Osteoblast (primary cell): ENCODE results near the gene ACTL8. TPM values are rescaled to one million over a fixed set of nuclear protein-coding genes. Genes with fewer than 3 reads are reported as not detected.

Experiments used
- DNase-seq: peaks from one replicate; pipeline ENCODE4 v3.0.0; 2011; ENCODE audit warnings: low spot score, mixed read lengths; ENCODE audit not compliant: insufficient read length; ENCODE audit errors: missing footprints
- H2AFZ ChIP-seq: 2 replicates; pipeline ENCODE4 v1.6.0; 2011; ENCODE audit warnings: mild to moderate bottlenecking, low read length
- H3K27ac ChIP-seq: 2 replicates; pipeline ENCODE4 v1.5.1; 2011; ENCODE audit warnings: mild to moderate bottlenecking, low read depth, low read length, moderate library complexity
- H3K27me3 ChIP-seq: 2 replicates; pipeline ENCODE4 v1.6.0; 2012; ENCODE audit warnings: mild to moderate bottlenecking, control low read depth, inconsistent platforms, low read length, moderate library complexity; ENCODE audit not compliant: insufficient read depth
- H3K36me3 ChIP-seq: 2 replicates; pipeline ENCODE4 v1.5.1; 2011; ENCODE audit warnings: mild to moderate bottlenecking, low read length, control low read depth, moderate library complexity; ENCODE audit not compliant: insufficient read depth
- H3K4me1 ChIP-seq: 2 replicates; pipeline ENCODE4 v1.5.1; 2011; ENCODE audit warnings: mild to moderate bottlenecking, low read length, control low read depth, moderate library complexity; ENCODE audit not compliant: insufficient read depth
- H3K4me2 ChIP-seq: 2 replicates; pipeline ENCODE4 v1.6.0; 2011; ENCODE audit warnings: mild to moderate bottlenecking, low read length; ENCODE audit not compliant: insufficient read depth
- H3K4me3 ChIP-seq: fragments of 200-600 bp; sonication (generic); 3 replicates; pipeline ENCODE4 v1.5.1; 2012; ENCODE audit warnings: mild to moderate bottlenecking, low read length, inconsistent platforms; ENCODE audit not compliant: insufficient read depth
- H3K79me2 ChIP-seq: 2 replicates; pipeline ENCODE4 v1.6.0; 2012; ENCODE audit warnings: mild to moderate bottlenecking, low read length, control low read depth, inconsistent platforms; ENCODE audit not compliant: insufficient read depth
- H3K9me3 ChIP-seq: 2 replicates; pipeline ENCODE4 v1.5.1; 2011; ENCODE audit warnings: low read depth, low read length, control low read depth
- H4K20me1 ChIP-seq: 2 replicates; pipeline ENCODE4 v1.6.0; 2012; ENCODE audit warnings: mild to moderate bottlenecking, low read length, control low read depth; ENCODE audit not compliant: insufficient read depth
- total RNA-seq: library from RNA; depleted of rRNA; stranded (reverse); fragments of >200 nt; gene quantifications from 2 replicates; pipeline ENCODE4 v1.2.3, GENCODE V29; 2012
- TF ChIP-seq, protein P1 (sequence below): IDR thresholded peaks from 2 replicates; pipeline ENCODE4 v1.5.1; 2011; ENCODE audit warnings: mild to moderate bottlenecking, low read depth, low read length, moderate library complexity; ENCODE audit errors: extremely low read depth

The ACTL8 gene
- total RNA-seq, 1 donor = not detected

DNA sequence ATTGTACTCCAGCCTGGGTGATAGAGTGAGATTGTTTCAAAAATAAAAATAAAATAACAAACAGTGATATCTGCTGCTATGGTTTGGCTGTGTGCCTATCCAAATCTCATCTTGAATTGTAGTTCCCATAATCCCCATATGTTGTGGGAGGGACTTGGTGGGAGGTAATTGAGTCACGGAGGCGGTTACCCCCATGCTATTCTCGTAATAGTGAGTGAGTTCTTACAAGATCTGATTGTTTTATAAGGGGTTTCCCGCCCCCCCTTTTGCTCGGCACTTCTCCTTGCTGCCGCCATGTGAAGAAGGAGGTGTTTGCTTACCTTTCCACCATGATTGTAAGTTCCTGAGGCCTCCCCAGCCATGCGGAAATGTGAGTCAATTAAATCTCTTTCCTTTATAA lies 47.8 kb downstream of the ACTL8 start:
- TF ChIP-seq, protein P1, sequence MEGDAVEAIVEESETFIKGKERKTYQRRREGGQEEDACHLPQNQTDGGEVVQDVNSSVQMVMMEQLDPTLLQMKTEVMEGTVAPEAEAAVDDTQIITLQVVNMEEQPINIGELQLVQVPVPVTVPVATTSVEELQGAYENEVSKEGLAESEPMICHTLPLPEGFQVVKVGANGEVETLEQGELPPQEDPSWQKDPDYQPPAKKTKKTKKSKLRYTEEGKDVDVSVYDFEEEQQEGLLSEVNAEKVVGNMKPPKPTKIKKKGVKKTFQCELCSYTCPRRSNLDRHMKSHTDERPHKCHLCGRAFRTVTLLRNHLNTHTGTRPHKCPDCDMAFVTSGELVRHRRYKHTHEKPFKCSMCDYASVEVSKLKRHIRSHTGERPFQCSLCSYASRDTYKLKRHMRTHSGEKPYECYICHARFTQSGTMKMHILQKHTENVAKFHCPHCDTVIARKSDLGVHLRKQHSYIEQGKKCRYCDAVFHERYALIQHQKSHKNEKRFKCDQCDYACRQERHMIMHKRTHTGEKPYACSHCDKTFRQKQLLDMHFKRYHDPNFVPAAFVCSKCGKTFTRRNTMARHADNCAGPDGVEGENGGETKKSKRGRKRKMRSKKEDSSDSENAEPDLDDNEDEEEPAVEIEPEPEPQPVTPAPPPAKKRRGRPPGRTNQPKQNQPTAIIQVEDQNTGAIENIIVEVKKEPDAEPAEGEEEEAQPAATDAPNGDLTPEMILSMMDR = no peak
- H3K4me2 ChIP-seq = no peak overlapping the region
- H3K27me3 ChIP-seq = peaks cover 9% of the 10 kb centered on the region
- H3K4me3 ChIP-seq = no peak overlapping the region
- DNase-seq = no peak
- H3K36me3 ChIP-seq = no peaks in the 10 kb centered on the region
- no peak overlapping the region for H3K27ac ChIP-seq
- H3K79me2 ChIP-seq = no peaks in the 10 kb centered on the region
- no peak overlapping the region for H2AFZ ChIP-seq
- no peaks in the 10 kb centered on the region for H3K9me3 ChIP-seq
- peaks cover 8% of the 10 kb centered on the region for H3K4me1 ChIP-seq
- no peaks in the 10 kb centered on the region for H4K20me1 ChIP-seq

DNA sequence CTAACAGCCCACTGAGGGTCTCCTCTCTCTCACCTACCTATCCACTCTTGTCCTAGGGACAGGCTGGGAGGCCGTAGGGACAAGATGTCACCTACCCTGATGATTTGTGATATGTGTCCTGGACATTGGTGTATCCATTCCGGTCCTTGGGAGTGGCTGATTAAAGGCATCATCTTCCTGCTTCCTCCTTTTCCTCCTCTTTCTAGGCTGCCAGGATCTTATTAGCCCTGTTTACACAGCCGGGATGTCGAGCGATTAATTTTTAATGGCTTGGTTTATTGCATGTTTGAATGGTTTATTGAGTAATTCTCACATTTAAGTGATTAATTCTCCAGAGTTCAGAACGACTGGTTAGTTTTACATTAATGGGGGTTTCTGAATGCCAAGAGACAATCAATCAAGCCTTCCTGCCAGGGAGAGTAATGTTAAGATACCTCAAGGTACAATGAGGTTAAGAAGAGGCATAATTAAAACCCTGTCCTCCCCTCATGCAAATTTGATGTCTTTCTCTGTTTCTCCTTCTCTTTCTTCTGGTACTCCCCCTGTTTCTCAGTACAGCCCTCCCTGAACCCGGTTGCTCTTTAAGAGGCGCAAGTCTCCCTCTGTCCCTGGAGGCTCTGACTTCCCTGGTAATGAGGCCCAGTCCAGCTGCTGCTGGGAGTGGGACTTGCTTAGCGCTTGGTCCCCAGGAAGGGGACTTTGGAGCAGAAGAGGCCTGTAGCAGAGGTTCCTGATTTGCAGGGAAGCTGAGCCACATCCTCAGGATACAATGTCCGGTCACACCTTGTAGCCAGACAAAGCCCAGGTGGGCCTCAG lies 50.9 kb downstream of the ACTL8 start:
- no peak for DNase-seq
- TF ChIP-seq, protein P1 = no peak
- Histone ChIP-seq H3K36me3 (no peaks in the 10 kb centered on the region), H3K27me3 (peaks cover 10% of the 10 kb centered on the region), H3K27ac (no peak overlapping the region), H3K4me1 (peaks cover 8% of the 10 kb centered on the region), H3K4me3 (no peak overlapping the region), H3K9me3 (no peaks in the 10 kb centered on the region), H4K20me1 (no peaks in the 10 kb centered on the region), H3K4me2 (no peak overlapping the region), H2AFZ (no peak overlapping the region), H3K79me2 (no peaks in the 10 kb centered on the region)

DNA sequence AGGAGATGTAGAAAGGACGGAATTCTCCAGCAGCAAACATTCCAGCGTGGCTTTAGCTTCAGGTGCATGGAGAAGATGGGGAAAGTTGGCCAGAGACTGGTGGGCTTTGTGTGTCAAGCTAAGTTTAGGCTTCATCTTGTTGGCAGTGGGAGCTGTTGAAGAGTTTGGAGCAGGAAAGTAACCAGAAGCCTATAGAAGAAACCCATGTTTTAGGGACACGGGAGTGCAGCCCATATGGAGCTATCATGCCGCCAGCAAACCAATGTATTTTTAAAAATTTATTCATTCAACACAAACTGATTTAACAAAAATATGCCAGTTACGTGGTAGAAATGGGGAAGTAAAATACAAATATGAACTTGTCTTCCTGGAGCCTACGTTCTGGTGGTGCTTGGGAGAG lies 53.7 kb downstream of the ACTL8 start:
- peaks cover 10% of the 10 kb centered on the region for H3K27me3 ChIP-seq
- no peak for DNase-seq
- TF ChIP-seq, protein P1 = no peak
- no peaks in the 10 kb centered on the region for H4K20me1 ChIP-seq
- no peak overlapping the region for H3K4me3 ChIP-seq
- H3K9me3 ChIP-seq = no peaks in the 10 kb centered on the region
- no peaks in the 10 kb centered on the region for H3K79me2 ChIP-seq
- H3K36me3 ChIP-seq = no peaks in the 10 kb centered on the region
- no peak overlapping the region for H2AFZ ChIP-seq
- H3K4me1 ChIP-seq = no peaks in the 10 kb centered on the region
- no peak overlapping the region for H3K27ac ChIP-seq
- H3K4me2 ChIP-seq = no peak overlapping the region

DNA sequence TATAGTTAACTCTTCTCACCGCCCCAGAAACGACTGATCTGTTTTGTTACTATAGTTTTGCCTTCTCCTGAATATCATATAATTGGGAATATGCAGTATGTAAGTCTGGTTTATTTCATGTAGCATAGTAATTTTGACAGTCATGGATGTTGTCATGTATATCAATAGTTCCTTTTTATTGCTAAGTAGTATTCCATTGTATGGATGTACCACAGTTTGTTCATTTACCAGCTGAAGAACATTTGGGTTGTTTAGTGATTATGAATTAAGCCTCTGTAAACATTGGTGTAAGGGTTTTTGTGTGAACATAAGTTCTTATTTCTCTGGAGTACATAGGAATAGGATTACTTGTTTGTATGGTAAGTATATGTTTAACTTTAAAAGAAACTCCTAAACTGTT lies 55.5 kb downstream of the ACTL8 start:
- Histone ChIP-seq H3K27ac (no peak overlapping the region), H3K27me3 (peaks cover 10% of the 10 kb centered on the region), H3K4me3 (no peak overlapping the region), H3K4me2 (no peak overlapping the region), H2AFZ (no peak overlapping the region), H4K20me1 (no peaks in the 10 kb centered on the region), H3K79me2 (no peaks in the 10 kb centered on the region), H3K9me3 (no peaks in the 10 kb centered on the region), H3K4me1 (no peaks in the 10 kb centered on the region), H3K36me3 (no peaks in the 10 kb centered on the region)
- DNase-seq = no peak
- TF ChIP-seq, protein P1 = no peak
